ENCODE measurements around the gene GDE1. TPM values are rescaled to one million over a fixed set of nuclear protein-coding genes. Genes with fewer than 3 reads are reported as not detected.

GDE1 gene
- polyA plus RNA-seq, 1 experiment, result 100 TPM

DNA sequence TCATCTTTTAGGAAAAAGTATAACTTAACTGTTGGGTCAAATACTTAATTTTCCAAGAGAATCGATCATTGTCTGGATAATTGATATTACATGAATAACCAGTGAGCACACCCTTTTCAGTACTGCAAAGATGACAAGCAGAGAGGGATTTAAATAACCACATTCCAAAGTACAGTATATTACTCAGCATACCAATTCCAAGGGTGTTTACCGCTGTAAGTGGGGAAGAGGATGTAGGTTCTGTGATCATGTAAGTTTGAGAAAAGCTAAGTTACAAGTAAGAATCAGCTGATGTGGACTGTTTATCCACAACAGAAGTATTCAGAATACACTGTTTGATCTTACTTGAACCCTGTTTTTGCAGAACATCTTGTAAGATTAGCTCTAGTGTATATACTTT is 6.1 kb downstream of the GDE1 start:
- H3K9me3 ChIP-seq (ENCODE audit: control insufficient read depth, insufficient read depth, low read length), result no peaks in the 10 kb centered on the region
- no peak for TF ChIP-seq CTCF (IDR thresholded peaks at IDR 0.05; ENCODE audit: low read depth, low read length)
- no peak overlapping the region for H3K27ac ChIP-seq (ENCODE audit: low read depth, low read length)
- ChIA-PET CTCF (interaction anchor here (1.2 to 7.8 kb wide), 2 partner anchors 13 to 39 kb away, joined by 4 to 70 read pairs; partner anchors contain the start of gene VPS35L), POLR2A (no interaction called here)
- H3K27me3 ChIP-seq (ENCODE audit: control insufficient read depth, insufficient read depth, low read length), result no peaks in the 10 kb centered on the region
- no peak for DNase-seq (ENCODE audit: low read depth, low spot score)
- H3K4me3 ChIP-seq (ENCODE audit: low read depth, low read length), result no peak overlapping the region

DNA sequence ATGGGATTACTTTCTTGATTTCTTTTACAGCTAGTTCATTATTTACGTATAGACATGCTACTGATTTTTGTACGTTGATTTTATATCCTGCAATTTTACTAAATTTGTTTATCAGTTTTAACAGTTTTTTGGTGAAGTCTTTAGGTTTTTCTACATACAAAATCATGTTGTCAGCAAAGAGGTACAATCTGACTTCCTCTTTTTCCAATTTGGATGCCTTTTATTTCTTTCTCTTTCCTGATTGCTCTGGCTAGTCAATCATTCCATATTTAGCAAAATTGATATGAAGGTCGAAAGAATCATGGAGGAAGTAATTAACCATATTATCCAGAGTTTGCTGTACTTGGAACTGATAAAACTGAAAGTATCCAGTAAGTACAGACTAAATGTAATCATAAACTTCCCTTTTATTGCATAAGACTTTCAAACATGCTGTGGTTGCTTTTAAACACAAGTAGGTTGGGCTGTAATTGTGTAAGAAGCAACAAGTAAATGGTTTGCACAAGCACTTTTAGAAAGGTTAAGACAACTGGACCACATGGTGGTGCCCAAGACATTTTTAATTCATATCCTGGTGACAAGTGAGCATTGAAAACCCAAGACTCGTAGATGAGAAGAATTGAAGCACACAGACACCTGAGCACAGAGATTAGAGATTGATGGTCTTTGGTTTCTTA is 8.4 kb downstream of the GDE1 start:
- H3K27me3 ChIP-seq (ENCODE audit: control insufficient read depth, insufficient read depth, low read length), result no peaks in the 10 kb centered on the region
- no peaks in the 10 kb centered on the region for H3K9me3 ChIP-seq (ENCODE audit: control insufficient read depth, insufficient read depth, low read length)
- H3K27ac ChIP-seq (ENCODE audit: low read depth, low read length), result no peak overlapping the region
- ChIA-PET CTCF (interaction anchor here (0.6 to 7.8 kb wide), 4 partner anchors 11 to 580 kb away, joined by 3 to 70 read pairs (median 4); no protein-coding TSS in a partner anchor), POLR2A (no interaction called here)
- TF ChIP-seq CTCF (IDR thresholded peaks at IDR 0.05; ENCODE audit: low read depth, low read length), result no peak
- DNase-seq (ENCODE audit: low read depth, low spot score), result no peak
- H3K4me3 ChIP-seq (ENCODE audit: low read depth, low read length), result no peak overlapping the region

- Histone ChIP-seq H3K27me3 (ENCODE audit: control insufficient read depth, insufficient read depth, low read length) (no peaks in the 10 kb centered on the region), H3K9me3 (ENCODE audit: control insufficient read depth, insufficient read depth, low read length) (no peaks in the 10 kb centered on the region), H3K27ac (ENCODE audit: low read depth, low read length) (no peak overlapping the region), H3K4me3 (ENCODE audit: low read depth, low read length) (no peak overlapping the region)
- DNase-seq (ENCODE audit: low read depth, low spot score), result no peak
- CTCF ChIA-PET, result interaction anchor here (1.2 to 7.8 kb wide), 3 partner anchors 9 to 395 kb away, joined by 4 to 70 read pairs (median 5); partner anchors contain the start of gene VPS35L
- no peak for TF ChIP-seq CTCF (IDR thresholded peaks at IDR 0.05; ENCODE audit: low read depth, low read length)
- POLR2A ChIA-PET, result no interaction called here
These were observed 9.6 kb downstream of the GDE1 start for GRCh38 chr16:19512297-19512696.

DNA sequence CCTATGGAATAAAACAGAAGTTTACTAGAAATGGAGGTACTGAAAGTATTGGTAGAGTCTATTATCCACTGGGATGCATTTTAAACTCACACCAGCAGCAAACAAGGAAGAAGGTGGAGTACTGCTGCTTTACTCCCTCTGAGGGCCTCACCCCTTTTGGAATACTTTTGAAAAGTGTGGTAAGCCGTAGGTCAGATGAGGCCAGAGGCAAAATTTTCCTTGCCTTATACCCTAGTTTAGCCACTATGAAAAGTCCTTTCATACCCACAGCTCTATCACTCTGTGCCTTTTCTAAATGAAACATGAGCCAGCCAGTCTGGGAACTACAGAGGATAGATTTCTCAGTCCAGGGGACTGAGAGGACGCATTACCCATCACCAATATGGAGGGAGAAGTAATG is 14.0 kb downstream of the GDE1 start:
- no peak for DNase-seq (ENCODE audit: low read depth, low spot score)
- TF ChIP-seq CTCF (IDR thresholded peaks at IDR 0.05; ENCODE audit: low read depth, low read length), result no peak
- Histone ChIP-seq H3K9me3 (ENCODE audit: control insufficient read depth, insufficient read depth, low read length) (no peaks in the 10 kb centered on the region), H3K27ac (ENCODE audit: low read depth, low read length) (no peak overlapping the region), H3K27me3 (ENCODE audit: control insufficient read depth, insufficient read depth, low read length) (no peaks in the 10 kb centered on the region), H3K4me3 (ENCODE audit: low read depth, low read length) (no peak overlapping the region)
- ChIA-PET CTCF (interaction anchor here (1.0 kb wide), 1 partner anchor 421 kb away, joined by 3 read pairs; no protein-coding TSS in a partner anchor), POLR2A (no interaction called here)

GRCh38 chr16:19506965-19507364 is 14.9 kb downstream of the GDE1 start:
- H3K9me3 ChIP-seq (ENCODE audit: control insufficient read depth, insufficient read depth, low read length), result no peaks in the 10 kb centered on the region
- no peak for DNase-seq (ENCODE audit: low read depth, low spot score)
- no peak overlapping the region for H3K4me3 ChIP-seq (ENCODE audit: low read depth, low read length)
- CTCF ChIA-PET, result interaction anchor here (1.2 kb wide), 1 partner anchor 421 kb away, joined by 3 read pairs; no protein-coding TSS in a partner anchor
- TF ChIP-seq CTCF (IDR thresholded peaks at IDR 0.05; ENCODE audit: low read depth, low read length), result no peak
- H3K27me3 ChIP-seq (ENCODE audit: control insufficient read depth, insufficient read depth, low read length), result no peaks in the 10 kb centered on the region
- no peak overlapping the region for H3K27ac ChIP-seq (ENCODE audit: low read depth, low read length)
- POLR2A ChIA-PET, result no interaction called here

All from AG04450 (cell line).